ENCODE measurements around the gene LPCAT1. TPM values are rescaled to one million over a fixed set of nuclear protein-coding genes. Genes with fewer than 3 reads are reported as not detected.

LPCAT1 gene
- total RNA-seq, 5 donors from 2014 or later (not counting 1 experiment from before 2014, with no cell fraction given) = 27.9 to 57.7 (median 50.3) TPM

GRCh38 chr5:1446602-1447343 is 77.0 kb downstream of the LPCAT1 start:
- Mint-ChIP-seq H3K27me3 (peaks cover 35 to 60% of the 10 kb centered on the region in 2 donors), H3K9me3 (no peaks in the 10 kb centered on the region), H3K4me1 (peaks cover 15 to 32% (median 32%) of the 10 kb centered on the region in 3 donors), H3K36me3 (no peaks in the 10 kb centered on the region), H3K27ac (no peak overlapping the region), H3K4me3 (peak overlapping the region in 1 of 3 donors; percentile 36)
- Histone ChIP-seq H3K4me1 (ENCODE audit: control insufficient read depth in 1 of 2, extremely low read depth in 1 of 2, insufficient read depth in 2 of 2, low read length in 2 of 2) (peaks cover 0 to 26% of the 10 kb centered on the region in 2 experiments), H3K9me3 (no peaks in the 10 kb centered on the region), H3K27ac (ENCODE audit: low read length) (no peak overlapping the region), H3K27me3 (replicated peaks in 1 of 2; ENCODE audit: control insufficient read depth in 2 of 2, extremely low read depth in 1 of 2, insufficient read depth in 2 of 2, low read length in 1 of 2) (peaks cover 8 to 67% of the 10 kb centered on the region in 2 experiments), H3K4me3 (ENCODE audit: control insufficient read depth in 1 of 2, extremely low read depth in 1 of 2, low read length in 1 of 2) (no peak overlapping the region), H3K36me3 (ENCODE audit: control insufficient read depth in 2 of 2, extremely low read depth in 1 of 2, insufficient read depth in 1 of 2, low read length in 1 of 2) (no peaks in the 10 kb centered on the region)
- DNase-seq (peak in 1 of 35 experiments; percentile 3), ATAC-seq (replicated peaks in 1 of 4) (no peak)
- ChIA-PET CTCF (no interaction called here), POLR2A (no interaction called here)
- WGBS (ENCODE audit: insufficient coverage) = 60% methylated on average over 10 of the region's 16 CpGs

GRCh38 chr5:1445689-1446601 is 77.8 kb downstream of the LPCAT1 start:
- ChIA-PET POLR2A (no interaction called here), CTCF (no interaction called here)
- Histone ChIP-seq H3K4me3 (ENCODE audit: control insufficient read depth in 1 of 2, extremely low read depth in 1 of 2, low read length in 1 of 2) (no peak overlapping the region), H3K27me3 (replicated peaks in 1 of 2; ENCODE audit: control insufficient read depth in 2 of 2, extremely low read depth in 1 of 2, insufficient read depth in 2 of 2, low read length in 1 of 2) (peaks cover 8 to 75% of the 10 kb centered on the region in 2 experiments), H3K9me3 (no peaks in the 10 kb centered on the region), H3K4me1 (ENCODE audit: control insufficient read depth in 1 of 2, extremely low read depth in 1 of 2, insufficient read depth in 2 of 2, low read length in 2 of 2) (peaks cover 0 to 26% of the 10 kb centered on the region in 2 experiments), H3K27ac (ENCODE audit: low read length) (no peak overlapping the region), H3K36me3 (ENCODE audit: control insufficient read depth in 2 of 2, extremely low read depth in 1 of 2, insufficient read depth in 1 of 2, low read length in 1 of 2) (no peaks in the 10 kb centered on the region)
- DNase-seq (no peak), ATAC-seq (replicated peaks in 1 of 4) (no peak)
- peak overlapping the region in 1 of 3 donors; percentile 36 for H3K4me3 Mint-ChIP-seq
- WGBS (ENCODE audit: insufficient coverage) = 14% methylated on average over 70 of the region's 92 CpGs
- no peaks in the 10 kb centered on the region for H3K36me3 Mint-ChIP-seq
- H3K27me3 Mint-ChIP-seq = peaks cover 34 to 62% of the 10 kb centered on the region in 2 donors
- H3K4me1 Mint-ChIP-seq = peaks cover 15 to 32% (median 32%) of the 10 kb centered on the region in 3 donors
- peaks cover 0 to under 1% (median 0%) of the 10 kb centered on the region in 3 donors for H3K9me3 Mint-ChIP-seq
- no peak overlapping the region for H3K27ac Mint-ChIP-seq

- peak within 1 kb of the TSS in 1 of 2 donors; percentile 41 for H3K4me3 ChIP-seq (ENCODE audit: control insufficient read depth in 1 of 2, extremely low read depth in 1 of 2, low read length in 1 of 2)
- 4% methylated on average over 50 of the region's 52 CpGs for WGBS (ENCODE audit: insufficient coverage)
- H3K27me3 ChIP-seq (replicated peaks in 1 of 2; ENCODE audit: control insufficient read depth in 2 of 2, extremely low read depth in 1 of 2, insufficient read depth in 2 of 2, low read length in 1 of 2) = peaks cover 8 to 75% of the 10 kb centered on the region in 2 experiments
- ATAC-seq (replicated peaks in 1 of 4) = peak; percentile 26 to 63 (median 60)
- Mint-ChIP-seq H3K36me3 (peaks cover under 1% of the 10 kb centered on the region), H3K4me3 (peak within 1 kb of the TSS; percentile 40 to 69 (median 64)), H3K27ac (no peak within 1 kb of the TSS), H3K4me1 (peaks cover 15 to 32% (median 32%) of the 10 kb centered on the region in 3 donors), H3K9me3 (peaks cover 1 to 5% (median 4%) of the 10 kb centered on the region in 3 donors), H3K27me3 (peaks cover 32 to 66% of the 10 kb centered on the region in 2 donors)
- POLR2A ChIA-PET = no interaction called here
- H3K9me3 ChIP-seq = no peaks in the 10 kb centered on the region
- H3K27ac ChIP-seq (ENCODE audit: low read length) = no peak within 1 kb of the TSS
- CTCF ChIA-PET = no interaction called here
- peaks cover 0 to 26% of the 10 kb centered on the region in 2 experiments for H3K4me1 ChIP-seq (ENCODE audit: control insufficient read depth in 1 of 2, extremely low read depth in 1 of 2, insufficient read depth in 2 of 2, low read length in 2 of 2)
- peak in 10 of 35 experiments; percentile 11 to 49 (median 28) for DNase-seq
- H3K36me3 ChIP-seq (ENCODE audit: control insufficient read depth in 2 of 2, extremely low read depth in 1 of 2, insufficient read depth in 1 of 2, low read length in 1 of 2) = no peaks in the 10 kb centered on the region
These were observed 78.5 kb downstream of the LPCAT1 start, which contains the start of gene SLC6A3 for GRCh38 chr5:1445313-1445688. SLC6A3 (minus strand) TSS chr5:1445440; CDS start chr5:1443197, 2,243 bp downstream.

GRCh38 chr5:1444361-1445189 is 79.2 kb downstream of the LPCAT1 start:
- peaks cover 2% of the 10 kb centered on the region for H3K36me3 Mint-ChIP-seq
- H3K27ac Mint-ChIP-seq = no peak overlapping the region
- peaks cover 6 to 10% (median 7%) of the 10 kb centered on the region in 3 donors for H3K9me3 Mint-ChIP-seq
- Histone ChIP-seq H3K36me3 (ENCODE audit: control insufficient read depth in 2 of 2, extremely low read depth in 1 of 2, insufficient read depth in 1 of 2, low read length in 1 of 2) (no peaks in the 10 kb centered on the region), H3K9me3 (no peaks in the 10 kb centered on the region), H3K4me3 (ENCODE audit: control insufficient read depth in 1 of 2, extremely low read depth in 1 of 2, low read length in 1 of 2) (peak overlapping the region in 1 of 2 donors; percentile 41), H3K27me3 (replicated peaks in 1 of 2; ENCODE audit: control insufficient read depth in 2 of 2, extremely low read depth in 1 of 2, insufficient read depth in 2 of 2, low read length in 1 of 2) (peaks cover 8 to 79% of the 10 kb centered on the region in 2 experiments), H3K4me1 (ENCODE audit: control insufficient read depth in 1 of 2, extremely low read depth in 1 of 2, insufficient read depth in 2 of 2, low read length in 2 of 2) (peaks cover 0 to 26% of the 10 kb centered on the region in 2 experiments), H3K27ac (ENCODE audit: low read length) (no peak overlapping the region)
- ChIA-PET POLR2A (no interaction called here), CTCF (no interaction called here)
- H3K27me3 Mint-ChIP-seq = peaks cover 37 to 68% of the 10 kb centered on the region in 2 donors
- WGBS (ENCODE audit: insufficient coverage) = 15% methylated on average over 63 of the region's 68 CpGs
- no peak for ATAC-seq (replicated peaks in 1 of 4)
- peak overlapping the region; percentile 40 to 69 (median 64) for H3K4me3 Mint-ChIP-seq
- DNase-seq = peak in 1 of 35 experiments; percentile 23
- H3K4me1 Mint-ChIP-seq = peaks cover 15 to 32% (median 32%) of the 10 kb centered on the region in 3 donors

GRCh38 chr5:1443991-1444360 is 79.8 kb downstream of the LPCAT1 start:
- peaks cover 37 to 65% of the 10 kb centered on the region in 2 donors for H3K27me3 Mint-ChIP-seq
- WGBS (ENCODE audit: insufficient coverage) = 59% methylated on average over 15 of the region's 15 CpGs
- Histone ChIP-seq H3K4me1 (ENCODE audit: control insufficient read depth in 1 of 2, extremely low read depth in 1 of 2, insufficient read depth in 2 of 2, low read length in 2 of 2) (peaks cover 0 to 26% of the 10 kb centered on the region in 2 experiments), H3K4me3 (ENCODE audit: control insufficient read depth in 1 of 2, extremely low read depth in 1 of 2, low read length in 1 of 2) (no peak overlapping the region), H3K27me3 (replicated peaks in 1 of 2; ENCODE audit: control insufficient read depth in 2 of 2, extremely low read depth in 1 of 2, insufficient read depth in 2 of 2, low read length in 1 of 2) (peaks cover 8 to 81% of the 10 kb centered on the region in 2 experiments), H3K9me3 (no peaks in the 10 kb centered on the region), H3K27ac (ENCODE audit: low read length) (no peak overlapping the region), H3K36me3 (ENCODE audit: control insufficient read depth in 2 of 2, extremely low read depth in 1 of 2, insufficient read depth in 1 of 2, low read length in 1 of 2) (no peaks in the 10 kb centered on the region)
- H3K4me1 Mint-ChIP-seq = peaks cover 15 to 31% (median 31%) of the 10 kb centered on the region in 3 donors
- ChIA-PET POLR2A (no interaction called here), CTCF (no interaction called here)
- H3K36me3 Mint-ChIP-seq = peaks cover 2% of the 10 kb centered on the region
- no peak for ATAC-seq (replicated peaks in 1 of 4)
- H3K27ac Mint-ChIP-seq = no peak overlapping the region
- peaks cover 6 to 10% (median 7%) of the 10 kb centered on the region in 3 donors for H3K9me3 Mint-ChIP-seq
- H3K4me3 Mint-ChIP-seq = peak overlapping the region; percentile 14 to 69 (median 26)
- DNase-seq = no peak

All from T-cell (primary cell).